ENCODE data around the gene PAK1.

Gene PAK1

DNA sequence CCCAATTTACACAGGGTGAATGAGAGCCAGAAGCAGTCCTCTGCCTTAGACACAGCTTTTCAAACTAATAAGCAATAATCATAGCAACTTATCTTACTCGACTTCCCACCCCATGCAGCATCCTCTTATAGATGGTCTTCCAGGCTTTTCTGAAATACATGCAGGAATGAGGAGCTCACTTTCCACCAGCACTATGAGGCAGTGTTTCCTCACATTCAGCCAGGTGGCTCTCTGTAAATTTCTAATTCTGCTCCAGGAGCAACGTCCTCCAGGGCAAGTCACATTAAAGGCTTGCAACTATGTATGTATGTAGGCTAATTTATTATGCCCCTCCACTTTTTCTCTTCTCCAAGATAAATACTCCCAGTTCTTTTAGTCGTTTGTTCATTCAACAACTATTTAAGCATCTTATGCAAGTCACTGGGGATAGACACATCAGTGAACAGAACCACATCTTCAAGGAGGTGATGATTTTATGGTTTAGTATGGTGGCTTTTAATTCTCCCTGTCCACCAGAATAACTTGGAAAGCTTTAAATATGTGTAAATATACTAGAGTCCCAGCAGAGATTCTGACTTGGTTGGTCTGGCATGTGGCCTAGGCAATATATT lies 59.9 kb downstream of the PAK1 start:
- Mint-ChIP-seq H3K9me3 (no peaks in the 10 kb centered on the region), H3K4me3 (no peak overlapping the region), H3K27ac (no peak overlapping the region), H3K4me1 (ENCODE audit: low read depth) (peaks cover 34% of the 10 kb centered on the region), H3K27me3 (ENCODE audit: low read depth) (no peaks in the 10 kb centered on the region), H3K36me3 (ENCODE audit: low read depth) (peaks cover 5% of the 10 kb centered on the region)
- no peak for DNase-seq (ENCODE audit: low spot score)

DNA sequence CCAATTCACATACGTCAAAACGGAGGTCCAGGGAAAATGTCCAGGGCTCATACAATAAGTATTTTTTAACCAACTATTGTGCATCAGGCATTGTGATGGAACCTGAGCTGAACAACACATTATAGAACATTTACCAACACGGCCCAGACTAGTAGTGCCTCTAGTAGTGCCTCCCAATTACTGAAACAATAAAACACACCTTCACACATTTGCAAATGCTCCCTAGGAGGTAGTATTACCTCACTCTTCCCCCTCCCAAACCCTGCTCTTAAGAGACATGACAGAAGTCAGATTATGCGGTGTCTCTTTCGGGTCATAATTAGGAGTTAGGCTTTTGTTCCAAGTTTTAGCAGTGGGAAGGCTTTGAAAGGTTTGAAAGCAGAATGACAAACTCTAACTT lies 61.1 kb downstream of the PAK1 start:
- H3K4me3 Mint-ChIP-seq: peak overlapping the region; percentile 11
- H3K36me3 Mint-ChIP-seq (ENCODE audit: low read depth): peaks cover 11% of the 10 kb centered on the region
- DNase-seq (ENCODE audit: low spot score): no peak
- H3K27ac Mint-ChIP-seq: peak overlapping the region; percentile 15
- H3K4me1 Mint-ChIP-seq (ENCODE audit: low read depth): peaks cover 35% of the 10 kb centered on the region
- no peaks in the 10 kb centered on the region for H3K27me3 Mint-ChIP-seq (ENCODE audit: low read depth)
- no peaks in the 10 kb centered on the region for H3K9me3 Mint-ChIP-seq

DNA sequence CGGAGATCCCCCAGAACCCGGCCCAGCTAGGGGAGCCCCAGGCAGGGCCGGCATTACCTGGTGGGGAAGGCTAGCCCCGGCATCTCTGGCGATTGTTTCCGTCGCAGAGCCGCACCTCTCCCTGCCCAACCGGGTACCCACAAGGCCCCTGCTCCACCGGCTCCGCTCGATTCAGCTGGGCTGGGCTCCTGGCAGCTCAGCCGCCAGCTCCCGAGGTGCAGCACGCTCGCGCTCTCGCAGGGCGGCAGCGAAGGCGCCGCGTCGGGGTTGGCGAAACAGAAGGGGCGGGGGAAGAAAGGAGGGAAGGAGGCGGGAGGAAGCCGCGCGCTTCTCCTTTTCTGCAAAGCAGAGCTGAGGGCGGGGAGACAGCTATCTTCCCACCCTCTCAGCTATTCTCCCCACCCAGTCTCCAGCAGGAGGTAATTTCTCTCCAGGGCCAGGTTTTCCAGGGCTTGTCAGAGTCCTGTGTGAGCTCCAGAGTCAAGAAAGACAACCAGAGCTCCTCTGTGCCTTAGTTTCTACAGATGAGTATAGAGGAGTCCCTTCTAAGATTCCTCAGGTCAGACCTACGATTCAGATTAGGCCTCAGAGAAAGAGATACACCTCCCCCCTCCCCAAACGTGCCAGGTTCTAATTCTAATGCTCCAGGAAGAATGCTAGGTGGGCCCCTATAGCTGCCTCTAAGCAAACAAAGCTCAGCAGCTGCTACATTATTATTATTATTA lies 62.0 kb downstream of the PAK1 start:
- Mint-ChIP-seq H3K9me3 (no peaks in the 10 kb centered on the region), H3K4me3 (peak overlapping the region; percentile 83), H3K36me3 (ENCODE audit: low read depth) (peaks cover 11% of the 10 kb centered on the region), H3K27ac (peak overlapping the region; percentile 88), H3K4me1 (ENCODE audit: low read depth) (peaks cover 37% of the 10 kb centered on the region), H3K27me3 (ENCODE audit: low read depth) (no peaks in the 10 kb centered on the region)
- peak; percentile 76 for DNase-seq (ENCODE audit: low spot score)

DNA sequence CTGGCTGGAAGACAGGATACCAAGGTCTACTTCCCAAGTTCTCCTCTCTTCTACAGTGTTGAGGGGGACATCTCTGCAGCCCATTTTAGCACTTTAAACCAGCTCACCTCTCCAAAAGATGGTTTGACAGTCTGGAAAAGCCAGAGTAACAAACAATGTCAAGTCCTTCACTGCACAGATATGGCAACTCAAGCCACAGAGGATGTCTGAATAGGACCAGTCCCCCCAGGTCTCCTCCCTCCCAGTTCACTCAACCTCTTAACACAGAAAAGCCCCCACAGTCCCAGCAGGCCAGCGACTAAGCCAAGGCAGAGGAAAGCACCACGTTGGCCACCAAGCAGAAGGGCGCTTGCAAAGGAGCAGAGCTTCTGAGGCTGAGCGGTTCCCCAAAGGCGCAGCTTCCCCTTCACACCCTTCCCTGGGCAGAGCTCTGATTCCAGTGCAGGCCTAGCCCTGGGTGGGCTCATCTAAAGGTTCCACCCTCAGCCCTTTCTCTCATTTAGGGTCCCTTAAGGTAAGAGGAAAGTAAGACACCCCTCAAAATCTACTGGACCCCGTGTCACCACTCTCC lies 62.7 kb downstream of the PAK1 start:
- Mint-ChIP-seq H3K27ac (peak overlapping the region; percentile 88), H3K27me3 (ENCODE audit: low read depth) (no peaks in the 10 kb centered on the region), H3K9me3 (no peaks in the 10 kb centered on the region), H3K4me3 (peak overlapping the region; percentile 83), H3K36me3 (ENCODE audit: low read depth) (peaks cover 11% of the 10 kb centered on the region), H3K4me1 (ENCODE audit: low read depth) (peaks cover 37% of the 10 kb centered on the region)
- peak; percentile 16 for DNase-seq (ENCODE audit: low spot score)

DNA sequence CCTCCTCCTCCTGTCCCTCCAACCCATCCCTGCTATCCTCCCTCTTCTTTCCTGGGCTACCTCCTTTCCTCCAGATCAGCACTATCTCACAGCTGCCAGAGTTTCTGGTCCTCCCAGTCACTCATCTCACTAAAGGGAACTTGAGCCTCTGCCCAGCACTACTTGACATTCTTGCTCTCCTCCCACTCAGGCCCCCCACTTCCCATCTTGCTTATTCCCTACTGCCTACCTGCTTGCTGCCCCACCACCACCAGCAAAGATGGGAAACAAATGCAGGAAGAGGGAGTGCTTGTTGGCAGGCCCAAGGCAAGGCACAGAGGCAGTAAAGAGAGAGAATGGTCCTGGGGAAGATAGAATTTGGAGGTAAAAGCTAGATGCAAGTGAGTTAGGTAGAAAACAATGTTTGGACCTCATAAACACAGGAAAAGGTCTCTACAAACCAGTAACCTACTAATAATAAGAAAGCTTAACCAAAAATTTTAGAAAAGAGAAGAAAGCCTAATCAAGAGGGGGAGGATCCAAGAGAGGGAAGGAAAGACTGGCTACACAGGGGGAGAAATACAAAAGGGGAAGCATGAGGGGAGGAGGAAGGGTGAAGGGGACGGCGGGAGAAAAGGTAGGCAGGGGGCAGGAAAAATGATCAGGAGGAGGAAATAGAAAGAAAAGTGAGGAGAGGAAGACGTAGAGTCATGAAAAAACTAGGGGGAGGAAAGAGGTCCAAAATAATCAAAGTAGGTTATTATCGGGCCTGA lies 63.6 kb downstream of the PAK1 start:
- peaks cover 37% of the 10 kb centered on the region for H3K4me1 Mint-ChIP-seq (ENCODE audit: low read depth)
- no peaks in the 10 kb centered on the region for H3K9me3 Mint-ChIP-seq
- peaks cover 11% of the 10 kb centered on the region for H3K36me3 Mint-ChIP-seq (ENCODE audit: low read depth)
- H3K27me3 Mint-ChIP-seq (ENCODE audit: low read depth): no peaks in the 10 kb centered on the region
- DNase-seq (ENCODE audit: low spot score): no peak
- H3K27ac Mint-ChIP-seq: peak overlapping the region; percentile 16
- H3K4me3 Mint-ChIP-seq: peak overlapping the region; percentile 83

DNA sequence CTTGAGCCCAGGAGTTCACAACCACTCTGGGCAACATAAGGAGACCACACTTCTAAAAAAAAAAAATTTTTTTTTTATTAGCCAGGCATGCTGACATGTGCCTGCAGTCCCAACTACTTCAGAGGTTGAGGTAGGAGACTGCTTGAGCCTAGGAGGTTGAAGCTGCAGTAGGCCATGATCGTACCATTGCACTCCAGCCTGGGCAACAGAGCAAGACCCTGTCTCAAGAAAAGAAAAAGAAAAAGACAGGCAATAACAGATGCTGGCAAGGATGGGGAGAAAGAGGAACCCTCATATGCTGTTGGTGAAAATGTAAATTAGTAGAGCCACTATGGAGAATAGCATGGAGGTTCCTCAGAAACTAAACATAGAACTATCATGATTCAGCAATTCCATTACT lies 64.8 kb downstream of the PAK1 start:
- no peak for DNase-seq (ENCODE audit: low spot score)
- H3K36me3 Mint-ChIP-seq (ENCODE audit: low read depth): peaks cover 11% of the 10 kb centered on the region
- H3K27me3 Mint-ChIP-seq (ENCODE audit: low read depth): no peaks in the 10 kb centered on the region
- no peaks in the 10 kb centered on the region for H3K9me3 Mint-ChIP-seq
- H3K4me3 Mint-ChIP-seq: no peak overlapping the region
- peaks cover 37% of the 10 kb centered on the region for H3K4me1 Mint-ChIP-seq (ENCODE audit: low read depth)
- no peak overlapping the region for H3K27ac Mint-ChIP-seq

DNA sequence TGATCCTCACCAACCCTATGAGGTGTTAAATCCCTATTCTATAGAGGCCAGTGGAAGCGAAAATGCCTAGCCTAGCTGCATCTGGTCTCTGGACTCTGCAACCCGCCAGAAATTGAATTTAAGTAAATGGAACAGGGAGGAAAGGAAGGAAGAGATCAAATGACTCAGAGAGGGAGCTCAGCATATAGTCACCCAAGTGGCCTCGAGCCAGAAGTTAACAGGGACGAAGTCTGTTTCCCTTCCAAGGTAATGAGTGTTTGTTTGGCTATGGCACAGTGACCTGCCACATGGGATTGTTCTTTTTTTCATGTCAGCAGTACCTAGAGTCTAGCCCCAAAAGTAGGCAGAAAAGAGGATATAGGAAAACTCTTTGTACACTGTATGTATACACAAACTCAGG lies 66.3 kb downstream of the PAK1 start:
- Mint-ChIP-seq H3K27me3 (ENCODE audit: low read depth) (no peaks in the 10 kb centered on the region), H3K27ac (no peak overlapping the region), H3K4me3 (no peak overlapping the region), H3K9me3 (no peaks in the 10 kb centered on the region), H3K4me1 (ENCODE audit: low read depth) (peaks cover 37% of the 10 kb centered on the region), H3K36me3 (ENCODE audit: low read depth) (peaks cover 17% of the 10 kb centered on the region)
- no peak for DNase-seq (ENCODE audit: low spot score)

DNA sequence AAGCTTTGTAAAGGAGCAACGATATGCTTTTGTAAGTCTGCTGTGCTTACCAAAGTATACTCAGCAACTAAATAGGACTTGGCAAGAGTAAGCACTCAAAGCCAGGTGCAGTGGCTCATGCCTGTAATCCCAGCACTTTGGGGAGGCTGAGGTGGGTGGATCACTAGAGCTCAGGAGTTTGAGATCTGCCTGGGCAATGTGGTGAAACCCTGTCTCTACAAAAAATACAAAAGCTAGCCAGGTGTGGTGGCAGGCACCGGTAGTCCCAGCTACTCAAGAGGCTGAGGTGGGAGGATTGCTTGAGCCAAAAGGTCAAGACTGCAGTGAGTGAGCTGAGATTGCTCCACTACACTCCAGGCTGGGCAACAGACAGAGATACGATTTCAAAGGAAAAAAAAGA lies 67.5 kb downstream of the PAK1 start:
- H3K4me1 Mint-ChIP-seq (ENCODE audit: low read depth): peaks cover 35% of the 10 kb centered on the region
- no peak for DNase-seq (ENCODE audit: low spot score)
- H3K9me3 Mint-ChIP-seq: no peaks in the 10 kb centered on the region
- H3K4me3 Mint-ChIP-seq: no peak overlapping the region
- no peaks in the 10 kb centered on the region for H3K27me3 Mint-ChIP-seq (ENCODE audit: low read depth)
- peaks cover 17% of the 10 kb centered on the region for H3K36me3 Mint-ChIP-seq (ENCODE audit: low read depth)
- H3K27ac Mint-ChIP-seq: no peak overlapping the region

DNA sequence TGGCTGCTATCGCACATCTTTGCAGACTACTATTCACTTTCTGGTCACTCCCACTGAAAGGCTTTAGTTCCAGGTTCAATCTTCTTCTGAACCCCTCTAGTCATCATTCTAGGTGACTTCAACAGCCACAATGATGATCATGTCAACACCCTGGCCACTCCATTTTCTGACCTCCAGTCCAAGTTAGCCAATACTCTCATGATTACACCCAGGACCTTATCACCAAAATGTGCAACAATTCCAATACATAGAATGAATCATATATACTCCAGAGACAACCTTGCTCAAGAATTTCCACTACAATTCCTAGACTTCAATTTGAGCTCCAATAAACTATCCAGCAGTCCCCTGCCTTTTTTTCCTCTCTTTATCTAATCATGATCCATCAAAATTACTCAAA lies 70.7 kb downstream of the PAK1 start:
- no peak overlapping the region for H3K4me3 Mint-ChIP-seq
- no peaks in the 10 kb centered on the region for H3K9me3 Mint-ChIP-seq
- no peak for DNase-seq (ENCODE audit: low spot score)
- no peak overlapping the region for H3K27ac Mint-ChIP-seq
- peaks cover 13% of the 10 kb centered on the region for H3K36me3 Mint-ChIP-seq (ENCODE audit: low read depth)
- H3K4me1 Mint-ChIP-seq (ENCODE audit: low read depth): peaks cover 13% of the 10 kb centered on the region
- no peaks in the 10 kb centered on the region for H3K27me3 Mint-ChIP-seq (ENCODE audit: low read depth)

DNA sequence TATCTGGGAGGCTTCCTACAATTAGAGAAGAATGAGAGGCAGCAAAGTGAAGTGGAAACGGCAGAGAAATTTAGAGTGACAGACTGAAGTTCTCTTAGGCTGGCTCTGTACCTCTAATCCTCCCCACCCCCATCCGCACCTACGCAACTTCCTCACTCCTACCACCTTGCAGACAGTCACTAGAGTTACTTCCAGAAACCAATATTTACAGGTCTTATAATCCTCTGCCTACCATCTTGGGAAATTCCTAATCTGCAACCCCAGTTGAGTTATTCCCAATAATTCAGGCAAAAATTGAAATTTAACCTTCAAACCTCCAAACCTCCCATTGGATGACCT lies 71.7 kb downstream of the PAK1 start:
- no peak for DNase-seq (ENCODE audit: low spot score)
- Mint-ChIP-seq H3K9me3 (no peaks in the 10 kb centered on the region), H3K4me1 (ENCODE audit: low read depth) (peaks cover 7% of the 10 kb centered on the region), H3K4me3 (no peak overlapping the region), H3K27ac (no peak overlapping the region), H3K27me3 (ENCODE audit: low read depth) (no peaks in the 10 kb centered on the region), H3K36me3 (ENCODE audit: low read depth) (peaks cover 11% of the 10 kb centered on the region)

DNA sequence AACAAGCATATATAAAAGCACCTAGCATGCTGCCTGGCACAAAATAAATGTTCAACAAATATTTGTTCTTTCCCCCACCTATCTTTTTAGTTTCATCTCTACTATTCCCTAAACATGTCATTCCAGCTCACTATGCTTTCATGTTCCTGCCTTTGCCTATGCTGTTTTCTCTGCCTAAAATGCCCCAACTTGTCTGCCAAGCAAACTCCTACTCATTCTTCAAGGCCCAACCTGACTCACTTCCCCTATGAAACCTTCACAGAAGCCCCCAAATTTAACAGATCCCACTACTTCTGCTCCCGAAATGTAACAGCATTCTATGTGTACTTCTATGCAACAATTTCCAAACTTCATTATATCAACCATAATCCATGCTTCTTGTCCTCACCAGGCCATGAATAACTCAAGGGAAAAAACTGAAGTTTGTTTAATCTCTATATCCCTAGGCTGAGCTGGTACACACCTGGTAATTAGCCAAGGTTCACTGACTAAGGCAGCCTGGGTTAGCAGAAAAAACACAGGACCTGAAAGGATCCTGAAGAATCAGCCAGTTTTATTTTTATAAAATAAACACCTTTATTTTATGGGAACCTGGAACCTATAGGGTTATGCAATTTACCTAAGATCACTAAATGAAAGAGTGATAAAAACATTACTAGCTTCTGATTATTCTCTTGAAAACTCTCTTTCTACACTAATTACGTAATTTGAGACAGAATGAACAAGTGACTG lies 72.2 kb downstream of the PAK1 start:
- peaks cover 11% of the 10 kb centered on the region for H3K36me3 Mint-ChIP-seq (ENCODE audit: low read depth)
- no peak for DNase-seq (ENCODE audit: low spot score)
- H3K27ac Mint-ChIP-seq: no peak overlapping the region
- H3K4me3 Mint-ChIP-seq: no peak overlapping the region
- peaks cover 7% of the 10 kb centered on the region for H3K4me1 Mint-ChIP-seq (ENCODE audit: low read depth)
- H3K9me3 Mint-ChIP-seq: no peaks in the 10 kb centered on the region
- H3K27me3 Mint-ChIP-seq (ENCODE audit: low read depth): no peaks in the 10 kb centered on the region

DNA sequence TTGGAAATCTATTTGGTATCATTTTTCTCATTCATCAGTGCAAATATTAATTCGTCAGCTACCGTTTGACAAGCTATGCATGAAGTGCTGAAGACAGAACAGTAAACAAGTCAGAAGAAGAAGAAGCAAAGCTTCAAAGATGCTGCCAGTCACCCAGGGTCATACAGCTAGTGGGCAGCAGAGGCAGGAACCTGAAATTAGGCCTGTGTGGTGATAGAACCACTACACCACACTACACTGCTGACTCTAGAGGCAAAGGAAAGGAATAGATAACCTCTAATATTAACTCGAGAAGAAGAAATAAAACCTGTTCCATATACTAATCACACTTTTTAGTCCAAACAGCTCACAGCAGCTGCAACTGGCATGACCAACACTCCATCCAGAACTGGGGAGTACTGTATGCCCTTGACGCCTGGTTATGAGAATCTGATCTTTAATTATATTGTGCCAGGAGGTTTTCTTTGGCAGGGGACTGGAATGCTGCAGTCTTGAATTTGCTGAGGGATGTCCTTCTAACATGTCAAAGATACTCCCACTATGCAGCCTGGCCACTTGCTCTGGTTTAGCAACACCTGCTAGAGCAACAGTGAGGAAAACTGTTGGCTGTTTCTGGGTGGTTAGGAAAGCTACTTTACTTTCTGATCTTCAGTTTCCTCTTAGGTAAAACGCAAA lies 73.0 kb downstream of the PAK1 start:
- peaks cover 11% of the 10 kb centered on the region for H3K36me3 Mint-ChIP-seq (ENCODE audit: low read depth)
- no peaks in the 10 kb centered on the region for H3K9me3 Mint-ChIP-seq
- H3K27me3 Mint-ChIP-seq (ENCODE audit: low read depth): no peaks in the 10 kb centered on the region
- peaks cover 7% of the 10 kb centered on the region for H3K4me1 Mint-ChIP-seq (ENCODE audit: low read depth)
- H3K27ac Mint-ChIP-seq: no peak overlapping the region
- no peak overlapping the region for H3K4me3 Mint-ChIP-seq
- DNase-seq (ENCODE audit: low spot score): no peak

DNA sequence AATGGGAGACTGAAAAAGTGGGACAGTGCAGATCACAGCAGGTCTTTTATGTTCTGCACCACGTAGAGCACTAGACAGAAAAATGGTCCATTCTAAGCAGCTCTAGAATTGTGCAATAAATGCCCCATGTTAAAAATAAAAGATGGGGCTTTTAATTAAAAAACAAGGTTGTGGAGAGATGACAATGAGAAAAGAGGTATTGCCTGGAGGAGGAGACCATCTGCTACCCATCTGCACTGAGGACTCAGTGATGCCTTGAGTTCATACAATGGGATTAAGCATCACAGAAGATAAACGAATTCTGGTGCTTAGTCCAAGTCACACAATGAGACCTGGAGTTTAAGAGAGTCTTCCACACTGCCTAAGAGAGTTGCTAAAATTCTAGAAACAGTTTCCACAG lies 73.6 kb downstream of the PAK1 start:
- no peak overlapping the region for H3K27ac Mint-ChIP-seq

More for the DNA sequence above, 73.6 kb downstream of the PAK1 start:
- DNase-seq (ENCODE audit: low spot score): no peak
- no peak overlapping the region for H3K4me3 Mint-ChIP-seq
- peaks cover 11% of the 10 kb centered on the region for H3K36me3 Mint-ChIP-seq (ENCODE audit: low read depth)
- no peaks in the 10 kb centered on the region for H3K27me3 Mint-ChIP-seq (ENCODE audit: low read depth)
- no peaks in the 10 kb centered on the region for H3K9me3 Mint-ChIP-seq
- peaks cover 7% of the 10 kb centered on the region for H3K4me1 Mint-ChIP-seq (ENCODE audit: low read depth)
